HCT116 (cell line): ENCODE results near the gene CFAP58. TPM values are rescaled to one million over a fixed set of nuclear protein-coding genes. Genes with fewer than 3 reads are reported as not detected.

ENCODE experiments used
- ATAC-seq: fragments of 200-7000 bp; cut with Tn5 transposase; 2 replicates; pipeline ENCODE4 v1.9.1; 2020; ENCODE audit warnings: mild to moderate bottlenecking, moderate library complexity
- BruUV-seq: library from RNA; stranded (reverse); fragments of 400-500 nt; replicated peaks from 2 replicates; lab custom pipeline; 2021; lab: Mats Ljungman, UMichigan
- CTCF ChIA-PET: fragments of 300-600 bp; sonication (Branson Sonifier 250); formaldehyde crosslinking; loops from one replicate; lab custom pipeline; 2021; ENCODE audit warnings: antibody characterized with exemption; lab: Charles Lee
- POLR2A ChIA-PET: fragments of 300-600, 350-600 bp; sonication (Branson Sonifier 250); formaldehyde crosslinking; loops from one replicate; lab custom pipeline; 2021; ENCODE audit warnings: antibody characterized with exemption; lab: Charles Lee
- RAD21 ChIA-PET, 2 experiments: fragments of 300-600 bp; sonication (Branson Sonifier 250); formaldehyde crosslinking; loops; one replicate each; lab custom pipeline; 2023; ENCODE audit warnings: low total read pairs in 2 of 2; ENCODE audit not compliant: uncharacterized antibody in 2 of 2, unreplicated experiment in 2 of 2, low non-redundant PET in 1 of 2; lab: Charles Lee
- DNase-seq: peaks from one replicate; pipeline ENCODE4 v3.0.0-alpha.2; 2010; ENCODE audit warnings: low read depth, low spot score
- H2AFZ ChIP-seq: fragments of 200-600 bp; shearing (Covaris generic), sonication (generic); 2 replicates; pipeline ENCODE4 v1.6.1; 2017; ENCODE audit warnings: low read depth, mixed run types, mixed read lengths, antibody characterized with exemption, low read length; ENCODE audit not compliant: poor library complexity, severe bottlenecking
- H3K27ac ChIP-seq: 2 replicates; pipeline ENCODE4 v1.5.1; 2012; ENCODE audit warnings: low read depth, low read length
- H3K27me3 ChIP-seq: fragments of 200-600 bp; sonication (generic); 2 replicates; pipeline ENCODE4 v1.6.1; 2016; ENCODE audit warnings: mixed run types, low read length, mixed read lengths; ENCODE audit not compliant: insufficient read depth
- H3K36me3 ChIP-seq, 2 experiments: fragments of 200-500 bp in 1 of 2; fragments of 200-600 bp in 1 of 2; sonication (Bioruptor generic) in 1 of 2; sonication (generic) in 1 of 2; 2 replicates each; pipeline versions ENCODE4 v1.5.1 to v1.6.1; 2014 to 2016; ENCODE audit warnings: low read length in 2 of 2, inconsistent platforms in 1 of 2, mixed read lengths in 1 of 2, mixed run types in 1 of 2; ENCODE audit not compliant: insufficient read depth in 2 of 2, control insufficient read depth in 1 of 2
- H3K4me1 ChIP-seq, 2 experiments: fragments of 200-600 bp in 1 of 2; sonication (generic) in 1 of 2; 2 replicates each; pipeline versions ENCODE4 v1.5.1 to v1.6.1; 2012 to 2017; ENCODE audit warnings: low read length in 2 of 2, inconsistent platforms in 1 of 2, mild to moderate bottlenecking in 1 of 2, mixed read lengths in 1 of 2, mixed run types in 1 of 2, moderate library complexity in 1 of 2; ENCODE audit not compliant: insufficient read depth in 2 of 2, control insufficient read depth in 1 of 2
- H3K4me2 ChIP-seq: fragments of 200-600 bp; sonication (generic); 2 replicates; pipeline ENCODE4 v1.6.1; 2017; ENCODE audit warnings: mixed run types, low read length, mixed read lengths
- H3K4me3 ChIP-seq, 2 experiments: fragments of 200-600 bp in 1 of 2; sonication (generic) in 1 of 2; replicated peaks in 1 of 2; 2 replicates each; pipeline ENCODE4 v1.5.1; 2011 to 2016; ENCODE audit warnings: low read length in 2 of 2, control low read depth in 1 of 2, low read depth in 1 of 2, mild to moderate bottlenecking in 1 of 2, mixed read lengths in 1 of 2, mixed run types in 1 of 2
- H3K79me2 ChIP-seq: fragments of 200-600 bp; sonication (generic); 2 replicates; pipeline ENCODE4 v1.6.1; 2017; ENCODE audit warnings: mild to moderate bottlenecking, mixed run types, low read length, moderate library complexity, mixed read lengths; ENCODE audit not compliant: insufficient read depth
- H3K9ac ChIP-seq: fragments of 200-600 bp; sonication (generic); 2 replicates; pipeline ENCODE4 v1.6.1; 2016; ENCODE audit warnings: low read length, mixed read lengths
- H3K9me2 ChIP-seq: fragments of 200-600 bp; sonication (generic), shearing (Covaris generic); 2 replicates; pipeline ENCODE4 v1.6.1; 2017; ENCODE audit warnings: mixed run types, mild to moderate bottlenecking, moderate library complexity; ENCODE audit not compliant: insufficient read depth
- H3K9me3 ChIP-seq, 2 experiments: fragments of 200-500 bp in 1 of 2; fragments of 200-600 bp in 1 of 2; sonication (Bioruptor generic) in 1 of 2; sonication (generic) in 1 of 2; 2 replicates each; pipeline ENCODE4 v1.6.1; 2014 to 2017; ENCODE audit warnings: low read length in 2 of 2, mixed read lengths in 2 of 2, inconsistent platforms in 1 of 2, low read depth in 1 of 2, mild to moderate bottlenecking in 1 of 2, mixed run types in 1 of 2, moderate library complexity in 1 of 2; ENCODE audit not compliant: control insufficient read depth in 1 of 2, insufficient read depth in 1 of 2
- H4K20me1 ChIP-seq: fragments of 200-600 bp; sonication (generic), shearing (Covaris generic); 2 replicates; pipeline ENCODE4 v1.6.1; 2017; ENCODE audit warnings: mixed run types, mild to moderate bottlenecking, moderate library complexity; ENCODE audit not compliant: insufficient read depth
- CBX3 ChIP-seq: IDR thresholded peaks from 2 replicates; pipeline ENCODE4 v1.6.1; 2012; ENCODE audit warnings: low read depth
- CEBPB ChIP-seq: IDR thresholded peaks from 2 replicates; pipeline ENCODE4 v1.6.1; 2012; ENCODE audit warnings: low read depth
- EGR1 ChIP-seq: IDR thresholded peaks from 2 replicates; pipeline ENCODE4 v1.6.1; 2012; ENCODE audit warnings: low read depth
- ELF1 ChIP-seq: IDR thresholded peaks from 2 replicates; pipeline ENCODE4 v1.6.1; 2012; ENCODE audit warnings: low read depth, borderline replicate concordance
- FOSL1 ChIP-seq: IDR thresholded peaks from 2 replicates; pipeline ENCODE4 v1.6.1; 2012; ENCODE audit warnings: low read depth
- JUND ChIP-seq: IDR thresholded peaks from 2 replicates; pipeline ENCODE4 v1.6.1; 2012
- POLR2AphosphoS5 ChIP-seq: IDR thresholded peaks from 2 replicates; pipeline ENCODE4 v1.6.1; 2011; ENCODE audit warnings: mild to moderate bottlenecking, low read depth, low read length, moderate library complexity
- RAD21 ChIP-seq: IDR thresholded peaks from 2 replicates; pipeline ENCODE4 v1.6.1; 2012; ENCODE audit warnings: low read depth, mild to moderate bottlenecking
- SIN3A ChIP-seq: IDR thresholded peaks from 2 replicates; pipeline ENCODE4 v1.6.1; 2012; ENCODE audit warnings: low read depth
- SRF ChIP-seq: IDR thresholded peaks from 2 replicates; pipeline ENCODE4 v1.6.1; 2012; ENCODE audit warnings: low read depth
- YY1 ChIP-seq: IDR thresholded peaks from 2 replicates; pipeline ENCODE4 v1.6.1; 2011; ENCODE audit warnings: low read length, low read depth, moderate library complexity, mild to moderate bottlenecking; ENCODE audit not compliant: insufficient replicate concordance; ENCODE audit errors: extremely low read depth
- ZNF274 ChIP-seq: fragments of 200-500 bp; sonication (Bioruptor generic); IDR thresholded peaks from 2 replicates; pipeline ENCODE4 v1.6.1; 2014; ENCODE audit warnings: mild to moderate bottlenecking, low read depth, low read length, inconsistent platforms
- intact Hi-C: fragments of 100-400 bp; cut with micrococcal nuclease; formaldehyde crosslinking; loops from 2 replicates; pipeline ENCODE4 v1.10.0; 2022
- total RNA-seq: library from RNA; stranded (reverse); gene quantifications from one replicate; pipeline ENCODE4 v1.2.1, GENCODE V29; 2021; ENCODE audit not compliant: unreplicated experiment
- TF ChIP-seq, protein P1 (sequence below): IDR thresholded peaks from 2 replicates; pipeline ENCODE4 v1.6.1; 2012
- TF ChIP-seq, protein P2 (sequence below): IDR thresholded peaks from 2 replicates; pipeline ENCODE4 v1.6.1; 2011; ENCODE audit warnings: mild to moderate bottlenecking, low read length, moderate library complexity; ENCODE audit not compliant: insufficient replicate concordance; ENCODE audit errors: extremely low read depth
- TF ChIP-seq, protein P3 (sequence below), 3 experiments: fragments of 200-600 bp in 1 of 3; sonication (generic) in 1 of 3; IDR thresholded peaks in 2 of 3; conservative IDR thresholded peaks in 1 of 3; 2 replicates each; pipeline ENCODE4 v1.5.1; 2012 to 2017; ENCODE audit warnings: low read depth in 2 of 3, low read length in 2 of 3, antibody characterized with exemption in 1 of 3, borderline replicate concordance in 1 of 3, control low read depth in 1 of 3, mild to moderate bottlenecking in 1 of 3, mixed read lengths in 1 of 3, mixed run types in 1 of 3, moderate library complexity in 1 of 3; ENCODE audit not compliant: insufficient read depth in 1 of 3

Gene CFAP58
- total RNA-seq, 1 experiment from 2014 or later, result 0.91 TPM

DNA sequence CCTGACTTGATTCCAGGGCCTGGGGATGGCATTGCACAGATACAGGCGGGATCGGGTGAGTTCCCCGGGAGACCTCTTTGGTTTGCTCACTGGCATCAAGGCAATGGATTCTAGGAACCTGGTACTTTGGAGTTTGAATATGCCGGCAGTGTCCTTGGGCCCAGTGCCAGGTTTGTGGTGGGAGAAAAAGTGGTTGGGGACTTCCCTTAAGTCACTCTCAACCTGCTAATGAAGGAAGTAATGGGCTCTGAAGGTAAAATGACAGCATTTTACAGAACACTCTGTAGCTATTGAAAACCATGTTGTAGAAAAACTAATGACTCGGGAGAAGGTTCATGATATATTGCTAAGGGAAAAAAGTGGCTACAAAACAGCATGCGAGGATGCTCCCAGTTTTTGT, 129.9 kb downstream of the CFAP58 start:
- Histone ChIP-seq H3K4me3 (no peak overlapping the region), H3K27ac (no peak overlapping the region), H3K27me3 (peaks cover 33% of the 10 kb centered on the region; the same call in 1 of the 2 replicates), H2AFZ (no peak overlapping the region), H3K36me3 (no peaks in the 10 kb centered on the region), H3K9ac (no peak overlapping the region), H3K4me1 (no peaks in the 10 kb centered on the region), H3K4me2 (no peak overlapping the region), H3K79me2 (no peaks in the 10 kb centered on the region), H4K20me1 (no peaks in the 10 kb centered on the region), H3K9me3 (no peaks in the 10 kb centered on the region), H3K9me2 (no peaks in the 10 kb centered on the region)
- intact Hi-C loops, result no loop called here
- ATAC-seq, result no peak
- no peak for TF ChIP-seq SIN3A
- TF ChIP-seq JUND, result no peak
- no peak for TF ChIP-seq SRF
- no peak for TF ChIP-seq RAD21
- TF ChIP-seq POLR2AphosphoS5, result no peak
- TF ChIP-seq, protein P1, sequence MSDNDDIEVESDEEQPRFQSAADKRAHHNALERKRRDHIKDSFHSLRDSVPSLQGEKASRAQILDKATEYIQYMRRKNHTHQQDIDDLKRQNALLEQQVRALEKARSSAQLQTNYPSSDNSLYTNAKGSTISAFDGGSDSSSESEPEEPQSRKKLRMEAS, result no peak
- TF ChIP-seq EGR1, result no peak
- TF ChIP-seq CEBPB, result no peak
- TF ChIP-seq, protein P2, sequence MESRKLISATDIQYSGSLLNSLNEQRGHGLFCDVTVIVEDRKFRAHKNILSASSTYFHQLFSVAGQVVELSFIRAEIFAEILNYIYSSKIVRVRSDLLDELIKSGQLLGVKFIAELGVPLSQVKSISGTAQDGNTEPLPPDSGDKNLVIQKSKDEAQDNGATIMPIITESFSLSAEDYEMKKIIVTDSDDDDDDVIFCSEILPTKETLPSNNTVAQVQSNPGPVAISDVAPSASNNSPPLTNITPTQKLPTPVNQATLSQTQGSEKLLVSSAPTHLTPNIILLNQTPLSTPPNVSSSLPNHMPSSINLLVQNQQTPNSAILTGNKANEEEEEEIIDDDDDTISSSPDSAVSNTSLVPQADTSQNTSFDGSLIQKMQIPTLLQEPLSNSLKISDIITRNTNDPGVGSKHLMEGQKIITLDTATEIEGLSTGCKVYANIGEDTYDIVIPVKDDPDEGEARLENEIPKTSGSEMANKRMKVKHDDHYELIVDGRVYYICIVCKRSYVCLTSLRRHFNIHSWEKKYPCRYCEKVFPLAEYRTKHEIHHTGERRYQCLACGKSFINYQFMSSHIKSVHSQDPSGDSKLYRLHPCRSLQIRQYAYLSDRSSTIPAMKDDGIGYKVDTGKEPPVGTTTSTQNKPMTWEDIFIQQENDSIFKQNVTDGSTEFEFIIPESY, result no peak
- TF ChIP-seq ELF1, result no peak
- TF ChIP-seq FOSL1, result no peak
- no peak for TF ChIP-seq ZNF274
- TF ChIP-seq, protein P3, sequence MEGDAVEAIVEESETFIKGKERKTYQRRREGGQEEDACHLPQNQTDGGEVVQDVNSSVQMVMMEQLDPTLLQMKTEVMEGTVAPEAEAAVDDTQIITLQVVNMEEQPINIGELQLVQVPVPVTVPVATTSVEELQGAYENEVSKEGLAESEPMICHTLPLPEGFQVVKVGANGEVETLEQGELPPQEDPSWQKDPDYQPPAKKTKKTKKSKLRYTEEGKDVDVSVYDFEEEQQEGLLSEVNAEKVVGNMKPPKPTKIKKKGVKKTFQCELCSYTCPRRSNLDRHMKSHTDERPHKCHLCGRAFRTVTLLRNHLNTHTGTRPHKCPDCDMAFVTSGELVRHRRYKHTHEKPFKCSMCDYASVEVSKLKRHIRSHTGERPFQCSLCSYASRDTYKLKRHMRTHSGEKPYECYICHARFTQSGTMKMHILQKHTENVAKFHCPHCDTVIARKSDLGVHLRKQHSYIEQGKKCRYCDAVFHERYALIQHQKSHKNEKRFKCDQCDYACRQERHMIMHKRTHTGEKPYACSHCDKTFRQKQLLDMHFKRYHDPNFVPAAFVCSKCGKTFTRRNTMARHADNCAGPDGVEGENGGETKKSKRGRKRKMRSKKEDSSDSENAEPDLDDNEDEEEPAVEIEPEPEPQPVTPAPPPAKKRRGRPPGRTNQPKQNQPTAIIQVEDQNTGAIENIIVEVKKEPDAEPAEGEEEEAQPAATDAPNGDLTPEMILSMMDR (IDR thresholded peaks at IDR 0.05 in 2 of 3, conservative IDR thresholded peaks at IDR 0.05 in 1 of 3; ENCODE audit: borderline replicate concordance in 1 of 3, insufficient read depth in 1 of 3, low read depth in 2 of 3, low read length in 2 of 3), result no peak
- no peak for TF ChIP-seq YY1
- TF ChIP-seq CBX3, result no peak
- ChIA-PET CTCF (no interaction called here), RAD21 (no interaction called here), POLR2A (no interaction called here)
- no peak for DNase-seq
- BruUV-seq, result no TSS peak
